Measurements from ENCODE around the gene ATP6V1F. TPM values are rescaled to one million over a fixed set of nuclear protein-coding genes. Genes with fewer than 3 reads are reported as not detected.

Gene ATP6V1F
- total RNA-seq, 1 experiment from 2014 or later: 149 TPM

- CTCF ChIA-PET: interaction anchor here (0.6 kb wide), 1 partner anchor 53 kb away, joined by 3 read pairs; no protein-coding TSS in a partner anchor
- peak; percentile 53 for DNase-seq (ENCODE audit: low read depth, low spot score)
- H3K4me1 ChIP-seq (ENCODE audit: control insufficient read depth in 1 of 2, insufficient read depth in 2 of 2, low read length in 2 of 2): peaks cover 35 to 56% of the 10 kb centered on the region in 2 experiments
- peak overlapping the region; percentile 20 to 48; a peak in 3 of 4 replicates for H3K4me3 ChIP-seq (replicated peaks in 1 of 2; ENCODE audit: low read depth in 1 of 2, low read length in 2 of 2)
- H3K27ac ChIP-seq (ENCODE audit: low read depth, low read length): peak overlapping the region; percentile 82
- POLR2A ChIA-PET: no interaction called here
- H3K9me2 ChIP-seq (ENCODE audit: insufficient read depth): no peaks in the 10 kb centered on the region
- peak overlapping the region; percentile 68 for H3K9ac ChIP-seq (ENCODE audit: low read length)
- H3K36me3 ChIP-seq (ENCODE audit: control insufficient read depth in 1 of 2, insufficient read depth in 2 of 2, low read length in 2 of 2): no peaks in the 10 kb centered on the region
- peak overlapping the region; percentile 90 for H3K4me2 ChIP-seq (ENCODE audit: low read length)
- no TSS peak for BruUV-seq (replicated peaks)
- ATAC-seq: peak; percentile 79
- no peaks in the 10 kb centered on the region for H3K27me3 ChIP-seq (ENCODE audit: insufficient read depth, low read length)
- H3K9me3 ChIP-seq (ENCODE audit: control insufficient read depth in 1 of 2, insufficient read depth in 1 of 2, low read depth in 1 of 2, low read length in 2 of 2): no peaks in the 10 kb centered on the region
- H3K79me2 ChIP-seq (ENCODE audit: insufficient read depth, low read length): peaks cover 13% of the 10 kb centered on the region; the same call in 1 of the 2 replicates
- intact Hi-C loops (cut with micrococcal nuclease): no loop called here
- RAD21 ChIA-PET (ENCODE audit: low non-redundant PET in 1 of 2, low total read pairs in 2 of 2, uncharacterized antibody in 2 of 2, unreplicated experiment in 2 of 2): no interaction called here
- no peaks in the 10 kb centered on the region for H4K20me1 ChIP-seq (ENCODE audit: insufficient read depth)
- H2AFZ ChIP-seq (ENCODE audit: low read depth, low read length, poor library complexity, severe bottlenecking): no peak overlapping the region
- no peak for TF ChIP-seq POLR2A (IDR thresholded peaks at IDR 0.05; ENCODE audit: borderline replicate concordance, extremely low read depth, insufficient read depth, insufficient read length)
- no peak for TF ChIP-seq TCF7L2 (IDR thresholded peaks at IDR 0.05; ENCODE audit: borderline replicate concordance, extremely low read depth, insufficient read depth, insufficient read length)
- no peak for TF ChIP-seq ATF3 (IDR thresholded peaks at IDR 0.05)
- TF ChIP-seq, protein P1, sequence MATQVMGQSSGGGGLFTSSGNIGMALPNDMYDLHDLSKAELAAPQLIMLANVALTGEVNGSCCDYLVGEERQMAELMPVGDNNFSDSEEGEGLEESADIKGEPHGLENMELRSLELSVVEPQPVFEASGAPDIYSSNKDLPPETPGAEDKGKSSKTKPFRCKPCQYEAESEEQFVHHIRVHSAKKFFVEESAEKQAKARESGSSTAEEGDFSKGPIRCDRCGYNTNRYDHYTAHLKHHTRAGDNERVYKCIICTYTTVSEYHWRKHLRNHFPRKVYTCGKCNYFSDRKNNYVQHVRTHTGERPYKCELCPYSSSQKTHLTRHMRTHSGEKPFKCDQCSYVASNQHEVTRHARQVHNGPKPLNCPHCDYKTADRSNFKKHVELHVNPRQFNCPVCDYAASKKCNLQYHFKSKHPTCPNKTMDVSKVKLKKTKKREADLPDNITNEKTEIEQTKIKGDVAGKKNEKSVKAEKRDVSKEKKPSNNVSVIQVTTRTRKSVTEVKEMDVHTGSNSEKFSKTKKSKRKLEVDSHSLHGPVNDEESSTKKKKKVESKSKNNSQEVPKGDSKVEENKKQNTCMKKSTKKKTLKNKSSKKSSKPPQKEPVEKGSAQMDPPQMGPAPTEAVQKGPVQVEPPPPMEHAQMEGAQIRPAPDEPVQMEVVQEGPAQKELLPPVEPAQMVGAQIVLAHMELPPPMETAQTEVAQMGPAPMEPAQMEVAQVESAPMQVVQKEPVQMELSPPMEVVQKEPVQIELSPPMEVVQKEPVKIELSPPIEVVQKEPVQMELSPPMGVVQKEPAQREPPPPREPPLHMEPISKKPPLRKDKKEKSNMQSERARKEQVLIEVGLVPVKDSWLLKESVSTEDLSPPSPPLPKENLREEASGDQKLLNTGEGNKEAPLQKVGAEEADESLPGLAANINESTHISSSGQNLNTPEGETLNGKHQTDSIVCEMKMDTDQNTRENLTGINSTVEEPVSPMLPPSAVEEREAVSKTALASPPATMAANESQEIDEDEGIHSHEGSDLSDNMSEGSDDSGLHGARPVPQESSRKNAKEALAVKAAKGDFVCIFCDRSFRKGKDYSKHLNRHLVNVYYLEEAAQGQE (IDR thresholded peaks at IDR 0.05; ENCODE audit: low read depth): no peak
- TF ChIP-seq YY1 (IDR thresholded peaks at IDR 0.05; ENCODE audit: extremely low read depth, insufficient replicate concordance, low read depth, low read length): peak; percentile 8
- no peak for TF ChIP-seq JUND (IDR thresholded peaks at IDR 0.05)
- no peak for TF ChIP-seq ZNF274 (IDR thresholded peaks at IDR 0.05; ENCODE audit: low read depth, low read length)
- no peak for TF ChIP-seq CEBPB (IDR thresholded peaks at IDR 0.05; ENCODE audit: low read depth)
- no peak for TF ChIP-seq SRF (IDR thresholded peaks at IDR 0.05; ENCODE audit: low read depth)
- TF ChIP-seq CBX3 (IDR thresholded peaks at IDR 0.05; ENCODE audit: low read depth): no peak
- no peak for TF ChIP-seq FOSL1 (IDR thresholded peaks at IDR 0.05; ENCODE audit: low read depth)
- TF ChIP-seq SIN3A (IDR thresholded peaks at IDR 0.05; ENCODE audit: low read depth): no peak
- TF ChIP-seq, protein P2, sequence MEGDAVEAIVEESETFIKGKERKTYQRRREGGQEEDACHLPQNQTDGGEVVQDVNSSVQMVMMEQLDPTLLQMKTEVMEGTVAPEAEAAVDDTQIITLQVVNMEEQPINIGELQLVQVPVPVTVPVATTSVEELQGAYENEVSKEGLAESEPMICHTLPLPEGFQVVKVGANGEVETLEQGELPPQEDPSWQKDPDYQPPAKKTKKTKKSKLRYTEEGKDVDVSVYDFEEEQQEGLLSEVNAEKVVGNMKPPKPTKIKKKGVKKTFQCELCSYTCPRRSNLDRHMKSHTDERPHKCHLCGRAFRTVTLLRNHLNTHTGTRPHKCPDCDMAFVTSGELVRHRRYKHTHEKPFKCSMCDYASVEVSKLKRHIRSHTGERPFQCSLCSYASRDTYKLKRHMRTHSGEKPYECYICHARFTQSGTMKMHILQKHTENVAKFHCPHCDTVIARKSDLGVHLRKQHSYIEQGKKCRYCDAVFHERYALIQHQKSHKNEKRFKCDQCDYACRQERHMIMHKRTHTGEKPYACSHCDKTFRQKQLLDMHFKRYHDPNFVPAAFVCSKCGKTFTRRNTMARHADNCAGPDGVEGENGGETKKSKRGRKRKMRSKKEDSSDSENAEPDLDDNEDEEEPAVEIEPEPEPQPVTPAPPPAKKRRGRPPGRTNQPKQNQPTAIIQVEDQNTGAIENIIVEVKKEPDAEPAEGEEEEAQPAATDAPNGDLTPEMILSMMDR (IDR thresholded peaks at IDR 0.05 in 2 of 3, conservative IDR thresholded peaks at IDR 0.05 in 1 of 3; ENCODE audit: borderline replicate concordance in 1 of 3, insufficient read depth in 1 of 3, low read depth in 2 of 3, low read length in 2 of 3): no peak
- no peak for TF ChIP-seq EZH2phosphoT487 (IDR thresholded peaks at IDR 0.05; ENCODE audit: borderline replicate concordance)
- TF ChIP-seq ZFX (IDR thresholded peaks at IDR 0.05): peak; percentile 49; the same call in 1 of the 2 replicates
- TF ChIP-seq ZBTB33 (IDR thresholded peaks at IDR 0.05; ENCODE audit: extremely low read depth, insufficient replicate concordance, low read length): no peak
- no peak for TF ChIP-seq SP1 (IDR thresholded peaks at IDR 0.05; ENCODE audit: low read depth)
- TF ChIP-seq ELF1 (IDR thresholded peaks at IDR 0.05; ENCODE audit: borderline replicate concordance, low read depth): no peak
- TF ChIP-seq POLR2AphosphoS5 (IDR thresholded peaks at IDR 0.05; ENCODE audit: low read depth, low read length): peak; percentile 67
- no peak for TF ChIP-seq RAD21 (IDR thresholded peaks at IDR 0.05; ENCODE audit: low read depth)
- TF ChIP-seq EGR1 (IDR thresholded peaks at IDR 0.05; ENCODE audit: low read depth): no peak
Observed at GRCh38 chr7:128827248-128827958, 35.3 kb upstream of the ATP6V1F start.
